ENCODE results near the gene DAP.

The DAP gene

DNA sequence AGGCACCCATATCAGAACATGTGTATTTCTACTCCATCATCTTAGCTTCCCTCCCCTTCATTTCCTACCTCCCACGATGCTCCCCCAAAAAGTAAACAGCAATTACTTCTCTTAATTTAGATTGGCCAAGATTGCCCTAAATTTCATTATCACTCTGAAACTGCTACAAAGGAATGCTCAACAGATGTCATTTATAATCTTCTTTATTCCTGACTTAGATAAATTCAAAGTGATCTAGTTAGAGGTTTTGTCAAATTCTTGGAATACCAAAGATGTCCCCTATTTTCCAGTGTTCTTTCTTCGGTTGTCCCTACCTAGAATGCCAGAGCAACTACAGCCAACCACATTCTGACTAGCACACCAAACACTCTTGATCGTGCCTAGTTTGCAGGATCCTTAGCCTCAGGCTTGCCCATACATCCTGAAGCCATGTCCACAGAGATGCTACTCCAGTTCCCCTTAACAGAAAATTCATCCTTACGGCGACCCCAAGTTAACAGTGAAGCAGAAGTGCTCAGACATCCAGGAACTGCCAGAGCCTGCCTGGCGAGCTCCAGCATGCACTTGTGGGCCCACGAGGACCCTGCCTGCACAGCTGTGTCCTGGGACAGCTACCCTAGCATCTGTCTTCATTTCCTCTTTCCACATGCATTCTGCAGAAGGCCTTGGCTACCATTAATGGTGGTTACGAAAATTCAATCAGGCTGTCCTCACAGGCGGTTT, 31.6 kb downstream of the DAP start:
- H3K9me3 Mint-ChIP-seq: no peaks in the 10 kb centered on the region
- H3K4me1 Mint-ChIP-seq: peaks cover 6% of the 10 kb centered on the region
- TF ChIP-seq, protein P1, sequence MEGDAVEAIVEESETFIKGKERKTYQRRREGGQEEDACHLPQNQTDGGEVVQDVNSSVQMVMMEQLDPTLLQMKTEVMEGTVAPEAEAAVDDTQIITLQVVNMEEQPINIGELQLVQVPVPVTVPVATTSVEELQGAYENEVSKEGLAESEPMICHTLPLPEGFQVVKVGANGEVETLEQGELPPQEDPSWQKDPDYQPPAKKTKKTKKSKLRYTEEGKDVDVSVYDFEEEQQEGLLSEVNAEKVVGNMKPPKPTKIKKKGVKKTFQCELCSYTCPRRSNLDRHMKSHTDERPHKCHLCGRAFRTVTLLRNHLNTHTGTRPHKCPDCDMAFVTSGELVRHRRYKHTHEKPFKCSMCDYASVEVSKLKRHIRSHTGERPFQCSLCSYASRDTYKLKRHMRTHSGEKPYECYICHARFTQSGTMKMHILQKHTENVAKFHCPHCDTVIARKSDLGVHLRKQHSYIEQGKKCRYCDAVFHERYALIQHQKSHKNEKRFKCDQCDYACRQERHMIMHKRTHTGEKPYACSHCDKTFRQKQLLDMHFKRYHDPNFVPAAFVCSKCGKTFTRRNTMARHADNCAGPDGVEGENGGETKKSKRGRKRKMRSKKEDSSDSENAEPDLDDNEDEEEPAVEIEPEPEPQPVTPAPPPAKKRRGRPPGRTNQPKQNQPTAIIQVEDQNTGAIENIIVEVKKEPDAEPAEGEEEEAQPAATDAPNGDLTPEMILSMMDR (IDR thresholded peaks at IDR 0.05; ENCODE audit: unreplicated experiment in 3 of 3): no peak
- H3K27me3 Mint-ChIP-seq (ENCODE audit: low read depth): no peaks in the 10 kb centered on the region
- no peak overlapping the region for H3K27ac Mint-ChIP-seq
- H3K4me3 Mint-ChIP-seq: no peak overlapping the region
- H3K36me3 Mint-ChIP-seq (ENCODE audit: low read depth): peaks cover 43% of the 10 kb centered on the region

DNA sequence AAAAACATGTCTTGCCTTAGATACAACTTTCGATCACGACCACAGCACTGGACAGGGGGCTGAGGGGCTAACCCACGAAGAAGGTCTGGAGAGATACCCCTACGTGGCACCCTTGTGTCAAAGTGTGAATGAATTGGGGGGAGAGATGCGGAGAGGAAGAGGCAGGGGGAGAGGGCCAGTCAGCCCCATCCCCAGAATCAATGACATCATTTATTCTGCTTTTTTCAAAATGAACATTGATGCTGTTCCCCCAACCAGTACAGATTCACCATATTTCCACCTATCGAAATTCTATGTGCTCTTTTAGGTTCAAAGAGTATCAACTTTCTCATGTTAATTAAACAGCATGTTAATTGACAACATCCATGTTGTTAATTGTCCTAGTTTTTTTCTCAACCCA, 32.4 kb downstream of the DAP start:
- Mint-ChIP-seq H3K9me3 (no peaks in the 10 kb centered on the region), H3K27me3 (ENCODE audit: low read depth) (no peaks in the 10 kb centered on the region), H3K4me1 (no peaks in the 10 kb centered on the region), H3K4me3 (no peak overlapping the region), H3K27ac (no peak overlapping the region), H3K36me3 (ENCODE audit: low read depth) (peaks cover 43% of the 10 kb centered on the region)
- TF ChIP-seq, protein P1 (IDR thresholded peaks at IDR 0.05; ENCODE audit: unreplicated experiment in 3 of 3): no peak

DNA sequence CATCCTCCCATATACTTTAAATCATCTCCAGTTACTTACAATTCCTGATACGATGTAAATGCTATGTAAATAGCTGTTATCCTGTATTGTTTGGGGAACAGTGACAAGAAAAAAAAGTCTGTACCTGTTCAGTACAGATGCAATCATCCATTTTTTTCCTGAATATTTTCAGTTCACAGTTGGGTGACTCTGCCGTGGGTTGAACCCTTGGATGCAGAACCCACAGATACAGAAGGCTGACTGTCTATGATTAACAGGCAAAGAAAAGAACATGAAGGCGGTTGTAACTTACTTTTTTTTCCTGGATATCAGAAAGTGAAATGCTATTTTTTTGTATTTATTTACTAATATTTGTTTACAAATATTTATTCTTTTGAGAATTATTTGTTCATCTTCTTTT, 33.2 kb downstream of the DAP start:
- H3K27ac Mint-ChIP-seq: no peak overlapping the region
- no peaks in the 10 kb centered on the region for H3K27me3 Mint-ChIP-seq (ENCODE audit: low read depth)
- peaks cover 41% of the 10 kb centered on the region for H3K36me3 Mint-ChIP-seq (ENCODE audit: low read depth)
- no peak overlapping the region for H3K4me3 Mint-ChIP-seq
- H3K9me3 Mint-ChIP-seq: no peaks in the 10 kb centered on the region
- TF ChIP-seq, protein P1 (IDR thresholded peaks at IDR 0.05; ENCODE audit: unreplicated experiment in 3 of 3): no peak
- H3K4me1 Mint-ChIP-seq: no peaks in the 10 kb centered on the region

DNA sequence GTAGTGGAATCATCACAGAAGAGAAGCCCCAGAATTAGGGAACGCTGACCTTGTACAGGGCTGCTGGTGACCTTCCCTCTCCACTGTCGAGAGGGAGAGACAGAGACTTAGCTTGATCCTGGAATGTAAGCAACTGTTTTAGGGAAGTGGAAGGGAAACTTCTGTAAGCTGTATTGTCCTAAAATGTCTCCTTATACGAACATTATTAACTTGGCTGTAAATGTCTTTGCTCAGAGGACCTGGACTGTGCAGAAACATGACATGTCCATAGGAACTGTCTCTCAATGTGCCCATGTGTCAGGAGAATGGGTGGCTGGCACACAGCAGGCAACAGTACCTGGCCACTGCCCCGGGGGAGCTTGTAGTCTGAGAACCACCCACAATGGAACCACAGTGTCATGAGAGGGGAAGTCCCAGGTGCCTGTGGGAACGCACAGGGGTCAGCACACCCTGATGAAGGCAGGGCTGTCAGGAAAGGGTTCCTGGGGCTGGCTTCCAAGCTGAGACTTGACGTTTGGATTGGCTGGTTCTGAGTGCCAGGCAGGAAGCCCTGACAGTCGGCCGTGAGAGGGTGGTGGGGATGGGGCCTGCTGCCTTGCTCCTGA, 34.0 kb downstream of the DAP start:
- Mint-ChIP-seq H3K27me3 (ENCODE audit: low read depth) (no peaks in the 10 kb centered on the region), H3K4me1 (no peaks in the 10 kb centered on the region), H3K9me3 (no peaks in the 10 kb centered on the region), H3K4me3 (no peak overlapping the region), H3K27ac (no peak overlapping the region), H3K36me3 (ENCODE audit: low read depth) (peaks cover 41% of the 10 kb centered on the region)
- TF ChIP-seq, protein P1 (IDR thresholded peaks at IDR 0.05; ENCODE audit: unreplicated experiment in 3 of 3): no peak

DNA sequence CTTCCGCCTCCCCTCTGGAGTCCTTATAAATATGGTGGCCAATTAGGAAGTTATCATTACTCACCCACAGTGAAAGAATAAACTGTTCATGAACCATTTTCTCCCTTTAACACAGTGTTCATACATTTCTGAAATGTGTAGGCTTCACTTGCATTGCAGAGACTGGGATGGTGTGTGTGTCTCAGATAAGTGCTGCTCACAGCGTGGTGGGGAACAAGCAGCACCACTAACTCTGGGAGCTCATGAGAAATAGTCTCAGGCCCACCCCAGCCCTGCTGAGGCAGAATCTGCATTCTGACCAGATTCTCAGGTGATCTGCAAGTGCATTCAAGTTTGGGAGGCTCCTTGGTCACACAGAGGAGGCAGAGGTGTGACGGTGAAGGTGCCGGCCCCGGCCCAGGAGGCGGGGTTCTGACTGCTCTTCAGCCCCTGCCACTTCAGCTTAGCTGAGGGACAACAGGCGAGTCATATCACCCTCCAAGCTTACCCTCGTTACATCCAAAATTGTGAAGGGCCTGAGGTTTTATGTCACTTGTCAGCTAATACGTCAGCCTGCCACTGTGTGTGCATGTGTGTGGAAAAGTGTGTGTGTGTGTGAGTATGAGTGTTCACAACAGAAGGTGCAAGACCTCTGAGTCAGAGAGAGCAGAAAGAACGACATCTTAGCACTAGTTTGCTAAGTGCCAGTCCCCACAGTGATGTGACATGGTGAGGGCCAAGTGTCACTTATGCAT, 34.7 kb downstream of the DAP start:
- Mint-ChIP-seq H3K9me3 (no peaks in the 10 kb centered on the region), H3K27ac (no peak overlapping the region), H3K36me3 (ENCODE audit: low read depth) (peaks cover 45% of the 10 kb centered on the region), H3K4me1 (no peaks in the 10 kb centered on the region), H3K27me3 (ENCODE audit: low read depth) (no peaks in the 10 kb centered on the region), H3K4me3 (no peak overlapping the region)
- TF ChIP-seq, protein P1 (IDR thresholded peaks at IDR 0.05; ENCODE audit: unreplicated experiment in 3 of 3): no peak
